GM23248 (cell line): Measurements from ENCODE around the gene RAB25. TPM values are rescaled to one million over a fixed set of nuclear protein-coding genes. Genes with fewer than 3 reads are reported as not detected.

Source experiments
- DNase-seq: peaks from one replicate; pipeline ENCODE4 v3.0.0-alpha.2; 2015
- H2AFZ ChIP-seq: fragments of 200-600 bp; sonication (generic); 2 replicates; pipeline ENCODE4 v1.6.1; 2016; ENCODE audit warnings: antibody characterized with exemption
- H3F3A ChIP-seq: fragments of 200-600 bp; sonication (generic); 2 replicates; pipeline ENCODE4 v1.6.1; 2016; ENCODE audit warnings: mild to moderate bottlenecking, antibody characterized with exemption, mixed run types; ENCODE audit not compliant: insufficient read depth
- H3K27ac ChIP-seq: fragments of 200-600 bp; sonication (generic); 2 replicates; pipeline ENCODE4 v1.5.1; 2016; ENCODE audit warnings: mild to moderate bottlenecking
- H3K27me3 ChIP-seq: fragments of 200-600 bp; sonication (generic); replicated peaks from 2 replicates; pipeline ENCODE4 v1.6.1; 2016; ENCODE audit warnings: mild to moderate bottlenecking; ENCODE audit not compliant: insufficient read depth
- H3K36me3 ChIP-seq: fragments of 200-600 bp; sonication (generic); 2 replicates; pipeline ENCODE4 v1.6.1; 2016; ENCODE audit warnings: low read depth, mild to moderate bottlenecking
- H3K4me1 ChIP-seq: fragments of 200-600 bp; sonication (generic); 2 replicates; pipeline ENCODE4 v1.6.1; 2016; ENCODE audit warnings: mild to moderate bottlenecking; ENCODE audit not compliant: insufficient read depth
- H3K4me2 ChIP-seq: fragments of 200-600 bp; sonication (generic); one replicate; pipeline ENCODE4 v1.6.1; 2016; ENCODE audit warnings: mild to moderate bottlenecking; ENCODE audit not compliant: unreplicated experiment
- H3K4me3 ChIP-seq: fragments of 200-600 bp; sonication (generic); 2 replicates; pipeline ENCODE4 v1.5.1; 2016; ENCODE audit warnings: mild to moderate bottlenecking
- H3K79me2 ChIP-seq: fragments of 200-600 bp; sonication (generic); 2 replicates; pipeline ENCODE4 v1.6.1; 2016; ENCODE audit warnings: mild to moderate bottlenecking; ENCODE audit not compliant: insufficient read depth
- H3K9ac ChIP-seq: fragments of 200-600 bp; sonication (generic); 2 replicates; pipeline ENCODE4 v1.6.1; 2016; ENCODE audit warnings: mild to moderate bottlenecking
- H3K9me2 ChIP-seq: fragments of 200-600 bp; sonication (generic); 2 replicates; pipeline ENCODE4 v1.6.1; 2016; ENCODE audit warnings: mixed run types, mild to moderate bottlenecking, moderate library complexity; ENCODE audit not compliant: insufficient read depth
- H3K9me3 ChIP-seq: fragments of 200-600 bp; sonication (generic); one replicate; pipeline ENCODE4 v1.6.1; 2017; ENCODE audit warnings: low read depth
- H4K20me1 ChIP-seq: fragments of 200-600 bp; sonication (generic); 2 replicates; pipeline ENCODE4 v1.6.0; 2016; ENCODE audit not compliant: insufficient read depth
- EZH2 ChIP-seq: fragments of 200-600 bp; sonication (generic); IDR thresholded peaks from 2 replicates; pipeline ENCODE4 v1.6.1; 2018; ENCODE audit warnings: antibody characterized with exemption, mild to moderate bottlenecking; ENCODE audit not compliant: insufficient read depth, poor library complexity, severe bottlenecking
- EZH2phosphoT487 ChIP-seq: fragments of 200-600 bp; sonication (generic); IDR thresholded peaks from 2 replicates; pipeline ENCODE4 v1.6.1; 2018; ENCODE audit warnings: antibody characterized with exemption, moderate library complexity, mild to moderate bottlenecking, low read depth; ENCODE audit not compliant: insufficient read depth
- WGBS, 2 experiments: methylation state at CpG; one replicate each; pipeline ENCODE4 v1.1.6; 2015 to 2017; ENCODE audit warnings: low lambda C conversion rate in 2 of 2, low coverage in 1 of 2; ENCODE audit errors: missing lambda C conversion rate in 2 of 2; 5-methylcytosine and 5-hydroxymethylcytosine counted together
- in situ Hi-C: fragments of 300-500 bp; cut with MboI; formaldehyde crosslinking; loops from 2 replicates; pipeline ENCODE4 v1.15.0; 2020
- polyA plus RNA-seq: library from polyadenylated mRNA; unstranded; fragments of >200 nt; fragmentation: Nextera tagmentation; extraction: Ambion mirVana; gene quantifications from 2 replicates; pipeline ENCODE4 v1.2.1, GENCODE V29; 2016
- total RNA-seq: library from RNA; depleted of rRNA; stranded (reverse); fragments of >200 nt; shearing (Covaris generic); gene quantifications from 2 replicates; pipeline ENCODE4 v1.2.3, GENCODE V29; 2014

The RAB25 gene
- total and polyA plus RNA-seq, 2 experiments from 2014 or later: not detected

DNA sequence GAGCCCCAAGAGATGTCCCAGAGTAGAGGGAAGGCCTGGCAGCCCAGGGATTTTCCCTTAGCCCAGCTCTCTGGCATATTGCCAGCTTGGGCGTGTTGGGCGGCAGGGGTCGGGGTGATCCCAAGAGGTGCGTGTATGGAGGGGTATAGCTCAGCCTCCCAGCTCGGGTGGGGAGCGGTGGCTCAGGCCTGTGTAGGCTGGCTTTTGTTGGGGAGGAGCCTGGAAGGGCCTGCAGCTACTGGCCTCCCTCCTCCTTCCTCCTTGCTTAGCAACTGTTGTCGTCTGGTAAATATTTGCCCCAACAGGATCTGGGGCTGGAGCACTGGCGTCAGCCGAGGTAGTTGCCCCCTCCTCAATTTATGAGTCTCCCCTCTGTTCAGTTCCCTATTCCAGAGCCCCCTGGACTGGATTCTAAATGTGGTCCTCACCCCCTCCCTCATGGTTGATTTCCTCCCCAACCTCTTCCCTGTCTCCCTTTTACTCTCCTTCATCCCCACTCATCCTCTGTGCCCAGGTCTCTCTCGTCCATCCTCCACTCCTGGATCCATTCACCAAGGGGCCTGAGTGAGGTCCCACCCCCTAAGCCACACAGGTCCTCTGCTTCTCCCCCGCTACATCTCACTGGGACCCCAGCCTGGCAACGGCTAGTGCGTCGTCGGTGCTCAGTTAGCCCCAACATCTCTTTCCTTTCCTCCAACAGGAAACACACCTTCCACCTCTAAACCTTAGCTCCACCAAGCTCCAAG is 43.3 kb downstream of the RAB25 start:
- H3K4me2 ChIP-seq: peak overlapping the region; percentile 77
- H3K79me2 ChIP-seq: peaks cover 15% of the 10 kb centered on the region
- H3K36me3 ChIP-seq: no peaks in the 10 kb centered on the region
- in situ Hi-C loops: no loop called here
- TF ChIP-seq EZH2 (no peak), EZH2phosphoT487 (no peak)
- H3K9me2 ChIP-seq: no peaks in the 10 kb centered on the region
- peaks cover 9% of the 10 kb centered on the region for H3F3A ChIP-seq
- H2AFZ ChIP-seq: no peak overlapping the region
- WGBS, 2 experiments: 12 to 15% methylated on average over 15 of the region's 15 CpGs
- H3K4me1 ChIP-seq: peaks cover 49% of the 10 kb centered on the region
- peak overlapping the region; percentile 97 for H3K9ac ChIP-seq
- H3K4me3 ChIP-seq: peak overlapping the region; percentile 63
- H3K27me3 ChIP-seq: no peaks in the 10 kb centered on the region
- no peaks in the 10 kb centered on the region for H4K20me1 ChIP-seq
- DNase-seq: peak; percentile 97
- no peaks in the 10 kb centered on the region for H3K9me3 ChIP-seq
- H3K27ac ChIP-seq: peak overlapping the region; percentile 99

DNA sequence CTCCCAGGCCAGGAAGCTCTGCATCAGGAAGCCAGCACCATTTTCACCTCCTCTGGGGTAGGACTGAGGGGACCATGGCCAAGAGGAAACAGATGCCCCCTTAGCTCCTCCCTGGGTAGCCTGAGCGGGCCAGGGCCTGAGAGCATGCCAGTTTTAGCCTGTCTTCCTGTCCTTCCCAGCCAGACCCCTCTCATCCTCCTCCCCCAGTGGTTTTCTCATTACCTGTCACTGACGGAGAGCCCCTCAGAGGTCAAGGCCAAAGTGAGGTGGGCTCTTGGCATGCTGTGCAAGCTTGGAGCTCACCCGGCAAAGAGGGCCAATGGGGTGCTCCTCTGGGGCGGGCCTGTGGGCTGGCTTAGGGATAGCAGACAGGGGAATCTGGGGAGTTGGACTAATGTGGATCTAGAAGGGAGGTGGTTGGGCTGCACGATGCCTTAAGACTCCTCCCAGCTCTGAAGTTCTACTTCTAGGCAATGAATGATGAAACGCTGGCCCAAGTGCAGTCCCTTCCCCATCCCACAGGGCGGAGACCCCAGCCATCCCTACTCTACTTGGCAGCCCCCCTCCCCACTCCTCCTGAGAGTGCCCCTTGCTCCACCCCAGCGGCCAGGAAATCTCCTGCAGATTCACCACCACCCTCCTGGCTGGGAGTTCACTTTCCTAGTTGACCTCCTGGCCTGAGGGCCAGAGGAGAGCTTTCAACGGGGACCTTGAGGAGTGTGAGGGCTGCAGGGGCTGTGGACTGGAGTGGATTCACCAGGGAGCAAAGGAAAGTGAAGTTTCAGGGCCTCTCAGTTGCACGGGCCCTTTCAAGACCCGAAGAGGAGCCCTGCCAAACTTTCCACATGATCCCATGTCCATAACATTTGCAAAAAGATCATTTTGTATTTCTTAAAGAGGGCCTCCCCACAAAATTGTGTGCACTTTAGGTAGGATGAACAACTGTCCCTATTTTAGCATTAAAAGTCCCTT is 44.2 kb downstream of the RAB25 start:
- Histone ChIP-seq H3K9me3 (no peaks in the 10 kb centered on the region), H3K9me2 (no peaks in the 10 kb centered on the region), H2AFZ (peak overlapping the region; percentile 30; the same call in 1 of the 2 replicates), H3K27ac (peak overlapping the region; percentile 99), H3K4me3 (peak overlapping the region; percentile 52), H3F3A (peaks cover 9% of the 10 kb centered on the region), H3K4me1 (peaks cover 49% of the 10 kb centered on the region), H3K79me2 (peaks cover 15% of the 10 kb centered on the region), H3K36me3 (no peaks in the 10 kb centered on the region), H3K9ac (peak overlapping the region; percentile 97), H3K27me3 (no peaks in the 10 kb centered on the region), H4K20me1 (no peaks in the 10 kb centered on the region), H3K4me2 (peak overlapping the region; percentile 77)
- peak; percentile 92 for DNase-seq
- WGBS, 2 experiments: 13 to 18% methylated on average over 10 to 11 of the region's 11 CpGs
- TF ChIP-seq EZH2phosphoT487: no peak
- TF ChIP-seq EZH2: no peak
- in situ Hi-C loops: no loop called here

DNA sequence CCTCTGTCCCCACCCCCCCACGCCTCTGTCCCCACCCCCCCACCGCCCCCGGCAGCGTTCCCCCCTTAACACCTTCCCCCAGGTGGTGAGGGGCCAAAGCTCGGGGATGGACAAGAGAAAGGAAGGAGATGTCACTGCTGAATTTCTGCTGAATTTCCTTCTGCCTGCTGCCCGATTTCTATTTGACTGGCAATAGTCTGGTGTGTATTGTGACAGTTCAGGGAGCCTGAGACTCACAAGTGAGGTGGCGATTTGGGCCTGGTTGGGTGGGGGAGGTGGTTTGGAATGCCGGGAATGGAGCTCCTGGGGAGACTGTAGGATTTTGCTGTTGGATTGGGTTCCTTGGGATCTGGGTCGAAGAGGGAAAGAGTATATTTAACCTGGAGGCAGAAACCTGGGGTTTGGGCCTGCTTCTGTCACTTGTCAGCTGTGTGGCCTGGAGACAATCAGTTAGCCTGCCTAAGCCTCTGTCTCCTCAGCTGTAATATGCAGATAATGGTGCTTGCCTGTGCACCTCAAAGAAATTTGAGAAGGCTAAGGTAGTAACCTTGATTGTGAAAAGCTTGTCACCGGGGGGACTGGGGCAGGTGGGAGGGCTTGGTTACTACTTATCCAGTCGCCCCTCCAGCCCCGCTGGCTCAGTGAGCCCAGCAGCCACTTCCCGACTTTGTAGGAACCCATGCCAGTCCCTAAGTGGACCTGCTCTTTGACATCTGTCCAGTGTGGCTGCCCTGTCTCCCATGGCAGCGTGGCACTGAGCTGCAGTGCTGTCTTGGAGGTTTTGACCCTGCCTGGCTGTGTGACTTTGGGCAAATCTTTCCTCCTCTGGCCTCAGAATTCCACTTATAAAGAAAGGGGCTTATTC is 45.9 kb downstream of the RAB25 start:
- in situ Hi-C loops: no loop called here
- TF ChIP-seq EZH2 (no peak), EZH2phosphoT487 (no peak)
- peaks cover 15% of the 10 kb centered on the region for H3K79me2 ChIP-seq
- H3K4me2 ChIP-seq: peak overlapping the region; percentile 59
- peak overlapping the region; percentile 97 for H3K9ac ChIP-seq
- no peaks in the 10 kb centered on the region for H3K27me3 ChIP-seq
- no peaks in the 10 kb centered on the region for H4K20me1 ChIP-seq
- 14 to 15% methylated on average over 14 of the region's 14 CpGs for WGBS, 2 experiments
- peak overlapping the region; percentile 34 for H3K4me3 ChIP-seq
- no peaks in the 10 kb centered on the region for H3K9me2 ChIP-seq
- no peaks in the 10 kb centered on the region for H3K36me3 ChIP-seq
- DNase-seq: peak; percentile 77
- peaks cover 46% of the 10 kb centered on the region for H3K4me1 ChIP-seq
- peak overlapping the region; percentile 24; the same call in 1 of the 2 replicates for H2AFZ ChIP-seq
- H3K27ac ChIP-seq: peak overlapping the region; percentile 99
- H3F3A ChIP-seq: peaks cover 9% of the 10 kb centered on the region
- H3K9me3 ChIP-seq: no peaks in the 10 kb centered on the region

DNA sequence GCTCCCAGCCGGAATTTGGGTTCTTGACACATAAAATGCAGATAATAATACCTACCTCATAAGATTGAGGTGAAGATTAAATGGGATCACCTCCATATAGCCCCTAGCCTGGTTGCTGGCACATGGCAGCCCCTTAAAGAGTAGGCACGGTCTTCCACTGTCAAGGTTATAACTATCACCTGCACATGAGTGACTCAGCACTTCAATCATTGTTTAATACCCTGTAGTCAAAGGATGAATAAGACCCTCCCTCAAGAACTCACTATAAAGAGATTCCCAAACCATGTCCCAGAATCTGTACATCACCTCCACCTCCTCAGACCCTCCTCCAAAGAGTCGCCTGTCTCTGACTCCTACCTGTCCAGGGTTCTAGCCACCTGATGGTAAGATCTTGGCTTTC is 47.1 kb downstream of the RAB25 start:
- Histone ChIP-seq H3K4me3 (no peak overlapping the region), H3K36me3 (no peaks in the 10 kb centered on the region), H3K4me1 (peaks cover 44% of the 10 kb centered on the region), H4K20me1 (no peaks in the 10 kb centered on the region), H3K27me3 (no peaks in the 10 kb centered on the region), H2AFZ (no peak overlapping the region), H3K9ac (no peak overlapping the region), H3F3A (peaks cover 9% of the 10 kb centered on the region), H3K4me2 (no peak overlapping the region), H3K9me2 (no peaks in the 10 kb centered on the region), H3K27ac (no peak overlapping the region), H3K79me2 (peaks cover 15% of the 10 kb centered on the region), H3K9me3 (no peaks in the 10 kb centered on the region)
- WGBS, 2 experiments: 84 to 87% methylated on average over 3 of the region's 3 CpGs
- DNase-seq: no peak
- in situ Hi-C loops: no loop called here
- TF ChIP-seq EZH2 (no peak), EZH2phosphoT487 (no peak)
